ENCODE results near the gene RFXANK.

The RFXANK gene

GRCh38 chr19:19234220-19234816, 42.3 kb downstream of the RFXANK start:
- DNase-seq = no peak

DNA sequence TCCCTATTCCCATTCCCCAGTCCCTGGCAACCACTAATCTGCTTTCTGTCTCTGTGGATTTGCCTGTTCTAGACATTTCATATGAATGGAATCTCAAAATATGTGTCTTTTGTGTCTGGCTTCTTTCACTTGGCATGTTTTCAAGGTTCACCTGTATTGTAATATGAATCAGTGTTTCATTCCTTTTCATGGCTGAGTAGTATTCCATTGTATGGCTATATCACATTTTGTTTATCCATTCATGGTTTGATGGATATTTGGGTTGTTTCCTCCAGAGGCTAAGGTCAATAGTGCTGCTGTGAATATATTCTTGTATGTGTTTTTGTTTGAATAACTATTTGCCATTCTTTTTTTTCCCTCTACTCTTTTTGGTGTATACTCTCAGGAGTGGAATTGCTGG, 44.1 kb downstream of the RFXANK start:
- no peak for DNase-seq

GRCh38 chr19:19238126-19238894, 46.3 kb downstream of the RFXANK start:
- DNase-seq = no peak

DNA sequence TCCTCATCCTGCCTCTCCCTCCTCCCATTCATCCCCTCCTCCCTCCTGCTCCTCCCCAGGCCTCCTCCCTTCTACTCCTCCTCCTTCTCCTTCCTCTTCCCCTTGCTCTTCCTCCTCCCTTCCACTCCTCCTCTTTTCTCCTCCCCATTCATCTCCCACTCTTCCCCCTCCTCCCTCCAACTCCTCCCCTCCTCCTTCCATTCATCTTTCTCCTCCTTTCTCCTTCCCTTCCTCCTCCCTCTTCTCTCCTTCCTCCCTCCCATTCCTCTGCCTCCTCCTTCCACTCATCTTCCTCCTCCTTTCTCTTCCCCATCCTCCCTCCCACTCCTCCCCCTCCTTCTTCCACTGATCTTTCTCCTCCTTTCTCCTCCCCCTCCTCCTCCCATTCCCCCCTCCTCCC, 47.6 kb downstream of the RFXANK start:
- no peak for DNase-seq

DNA sequence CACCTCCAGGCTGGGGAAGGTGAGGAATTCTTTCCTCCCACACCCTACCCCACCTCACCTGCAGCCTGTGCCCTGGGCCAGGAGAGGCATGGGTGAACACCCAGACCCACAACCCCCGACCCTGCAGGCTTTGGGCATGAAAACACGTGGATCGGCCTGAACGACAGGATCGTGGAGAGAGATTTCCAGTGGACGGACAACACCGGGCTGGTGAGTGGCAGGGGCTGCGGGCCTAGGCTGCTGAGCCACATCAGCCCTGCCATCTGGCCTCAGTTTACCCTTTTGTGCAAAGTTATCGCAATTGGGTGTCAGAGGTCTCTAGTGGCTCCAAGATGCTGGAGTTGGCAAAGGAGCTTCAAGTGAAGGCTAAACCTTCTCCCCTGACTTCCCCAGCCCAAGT, 48.4 kb downstream of the RFXANK start:
- no peak for DNase-seq

DNA sequence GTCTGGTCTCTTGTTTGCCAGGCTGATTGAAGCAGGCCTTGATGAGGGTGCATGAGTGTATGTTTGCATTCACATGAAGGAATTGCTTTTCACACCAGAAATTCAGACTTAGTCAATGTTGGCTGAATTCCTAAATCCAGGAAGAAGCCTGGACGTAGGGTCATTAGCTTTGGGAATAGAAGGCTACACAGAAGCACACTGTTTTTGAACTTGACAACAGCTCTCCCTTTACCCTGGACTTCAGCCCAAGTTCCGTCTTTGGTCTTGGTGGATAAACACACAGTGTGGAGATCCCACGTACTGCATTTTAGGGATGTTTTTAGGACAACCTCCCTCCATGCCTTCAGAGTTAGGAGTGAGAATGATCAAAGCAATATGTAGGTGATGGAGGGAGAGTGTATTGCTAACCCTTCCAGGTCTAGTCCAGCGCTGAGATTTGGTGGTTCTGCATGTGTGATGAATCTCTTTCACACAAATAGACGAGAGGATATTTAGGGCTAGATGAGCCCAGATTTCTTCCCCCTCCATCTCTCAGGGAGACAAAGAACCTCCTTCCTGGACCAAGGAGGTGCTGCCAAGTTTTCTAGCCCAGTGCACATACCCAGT, 58.2 kb downstream of the RFXANK start:
- no peak for DNase-seq

Data from activated CD8-positive, alpha-beta memory T cell treated with anti-CD3 and anti-CD28 coated beads, Interleukin-2, amount 50 U/mL, for 4 hours (primary cell).